ENCODE results near the gene ARHGEF19.
"Not testable (repeated sequence)": the region's sequence is repeated elsewhere in the genome, so short reads cannot be mapped to it uniquely, and the experiment has no call there.

Gene ARHGEF19

GRCh38 chr1:16212251-16212961, at the start of gene ARHGEF19:
Gene ARHGEF19 (minus strand): TSS chr1:16212652. CDS start chr1:16209054, 3,598 bp downstream.
- CTCF ChIA-PET = interaction anchor here (1.4 to 1.9 kb wide), 4 partner anchors 25 to 140 kb away, joined by 3 to 9 read pairs (median 4); partner anchors contain the start of gene FBXO42
- H3K4me3 Mint-ChIP-seq = no peak within 1 kb of the TSS
- H3K9me3 Mint-ChIP-seq = no peaks in the 10 kb centered on the region
- H3K36me3 Mint-ChIP-seq = no peaks in the 10 kb centered on the region
- H3K27ac Mint-ChIP-seq = no peak within 1 kb of the TSS
- no peak for DNase-seq
- H3K4me1 Mint-ChIP-seq = peaks cover 19% of the 10 kb centered on the region
- peaks cover 37% of the 10 kb centered on the region for H3K27me3 Mint-ChIP-seq

DNA sequence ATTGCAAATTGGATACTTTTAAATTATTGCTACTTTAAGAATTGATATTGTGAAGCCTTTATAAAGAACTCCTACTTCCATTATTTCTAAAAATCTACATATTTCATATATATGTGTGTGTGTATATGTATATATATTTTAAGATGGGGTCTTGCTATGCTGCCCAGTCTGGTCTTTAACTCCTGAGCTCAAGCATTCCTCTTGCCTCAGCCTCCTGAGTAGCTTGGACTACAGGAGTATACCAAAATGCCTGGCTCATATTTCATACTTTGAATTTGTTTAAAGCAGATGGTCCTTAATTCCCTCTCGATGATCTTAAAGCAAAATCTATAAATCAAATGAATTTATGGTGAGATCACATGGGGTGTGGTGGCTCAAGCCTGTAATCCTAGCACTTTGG, 49.6 kb upstream of the ARHGEF19 start:
- H3K27ac Mint-ChIP-seq = no peak overlapping the region
- no peaks in the 10 kb centered on the region for H3K9me3 Mint-ChIP-seq
- CTCF ChIA-PET = no interaction called here
- DNase-seq = no peak
- no peaks in the 10 kb centered on the region for H3K27me3 Mint-ChIP-seq
- H3K4me1 Mint-ChIP-seq = no peaks in the 10 kb centered on the region
- no peak overlapping the region for H3K4me3 Mint-ChIP-seq
- no peaks in the 10 kb centered on the region for H3K36me3 Mint-ChIP-seq

GRCh38 chr1:16260814-16261213, 48.4 kb upstream of the ARHGEF19 start:
- CTCF ChIA-PET = no interaction called here
- no peaks in the 10 kb centered on the region for H3K4me1 Mint-ChIP-seq
- no peak overlapping the region for H3K4me3 Mint-ChIP-seq
- no peak overlapping the region for H3K27ac Mint-ChIP-seq
- H3K27me3 Mint-ChIP-seq = no peaks in the 10 kb centered on the region
- no peak for DNase-seq
- no peaks in the 10 kb centered on the region for H3K9me3 Mint-ChIP-seq
- H3K36me3 Mint-ChIP-seq = peaks cover 2% of the 10 kb centered on the region

GRCh38 chr1:16258591-16259135, 46.2 kb upstream of the ARHGEF19 start:
- Mint-ChIP-seq H3K4me3 (no peak overlapping the region), H3K27me3 (no peaks in the 10 kb centered on the region), H3K27ac (no peak overlapping the region), H3K36me3 (peaks cover 13% of the 10 kb centered on the region), H3K4me1 (peaks cover 5% of the 10 kb centered on the region), H3K9me3 (no peaks in the 10 kb centered on the region)
- no peak for DNase-seq
- CTCF ChIA-PET = no interaction called here

- Mint-ChIP-seq H3K27me3 (no peaks in the 10 kb centered on the region), H3K27ac (no peak overlapping the region)
- CTCF ChIA-PET = no interaction called here
These were observed 45.5 kb upstream of the ARHGEF19 start for GRCh38 chr1:16257968-16258367.

GRCh38 chr1:16257556-16257955, 45.1 kb upstream of the ARHGEF19 start:
- CTCF ChIA-PET = not testable (repeated sequence)

More at GRCh38 chr1:16257968-16258367, 45.5 kb upstream of the ARHGEF19 start:
- H3K9me3 Mint-ChIP-seq = no peaks in the 10 kb centered on the region
- no peak overlapping the region for H3K4me3 Mint-ChIP-seq
- peaks cover 5% of the 10 kb centered on the region for H3K4me1 Mint-ChIP-seq
- H3K36me3 Mint-ChIP-seq = peaks cover 13% of the 10 kb centered on the region
- DNase-seq = no peak

GRCh38 chr1:16256478-16256877, 44.0 kb upstream of the ARHGEF19 start:
- no peak for DNase-seq
- H3K9me3 Mint-ChIP-seq = no peaks in the 10 kb centered on the region
- peaks cover 5% of the 10 kb centered on the region for H3K4me1 Mint-ChIP-seq
- CTCF ChIA-PET = no interaction called here
- H3K4me3 Mint-ChIP-seq = no peak overlapping the region
- H3K27me3 Mint-ChIP-seq = no peaks in the 10 kb centered on the region
- peaks cover 24% of the 10 kb centered on the region for H3K36me3 Mint-ChIP-seq
- no peak overlapping the region for H3K27ac Mint-ChIP-seq

More at GRCh38 chr1:16257556-16257955, 45.1 kb upstream of the ARHGEF19 start:
- not testable (repeated sequence) for H3K27me3 Mint-ChIP-seq, H3K4me1 Mint-ChIP-seq, H3K4me3 Mint-ChIP-seq, H3K27ac Mint-ChIP-seq, DNase-seq, H3K9me3 Mint-ChIP-seq
- peaks cover 16% of the 10 kb centered on the region for H3K36me3 Mint-ChIP-seq

GRCh38 chr1:16254263-16254928, 41.9 kb upstream of the ARHGEF19 start:
- no peak for DNase-seq
- no peaks in the 10 kb centered on the region for H3K9me3 Mint-ChIP-seq
- no peak overlapping the region for H3K27ac Mint-ChIP-seq
- H3K4me1 Mint-ChIP-seq = peaks cover 13% of the 10 kb centered on the region
- CTCF ChIA-PET = interaction anchor here (1.4 kb wide), 1 partner anchor 10 kb away, joined by 10 read pairs; no protein-coding TSS in a partner anchor
- no peak overlapping the region for H3K4me3 Mint-ChIP-seq
- peaks cover 33% of the 10 kb centered on the region for H3K36me3 Mint-ChIP-seq
- H3K27me3 Mint-ChIP-seq = no peaks in the 10 kb centered on the region

DNA sequence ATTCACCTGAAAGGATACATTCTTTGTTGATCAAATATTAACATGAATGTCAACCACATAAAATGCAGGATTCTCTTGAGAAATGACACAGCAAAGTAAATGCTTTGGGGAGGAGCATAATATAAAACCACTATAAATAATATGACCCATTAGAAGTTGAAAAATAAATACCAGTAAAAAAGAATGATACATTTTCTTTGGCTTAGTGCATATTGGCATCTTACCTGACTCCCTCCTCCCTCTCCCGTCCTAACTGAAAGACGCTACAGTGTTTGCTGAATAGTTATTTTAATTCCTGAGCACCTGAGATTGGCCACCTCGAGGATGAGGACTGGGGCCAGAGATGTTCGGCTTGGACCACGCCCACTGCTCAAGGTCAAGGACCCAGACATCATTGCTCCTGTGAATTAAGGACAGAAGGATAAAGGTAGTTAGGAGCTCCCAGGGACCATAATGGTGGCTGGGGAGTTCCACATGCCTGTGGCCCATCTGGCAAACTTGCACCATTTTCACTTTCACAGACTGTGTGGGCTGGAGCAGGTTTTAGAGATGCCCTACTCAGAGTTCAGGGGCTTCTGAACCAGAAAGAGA, 41.0 kb upstream of the ARHGEF19 start:
- Mint-ChIP-seq H3K9me3 (no peaks in the 10 kb centered on the region), H3K27me3 (no peaks in the 10 kb centered on the region), H3K36me3 (peaks cover 35% of the 10 kb centered on the region), H3K4me1 (peaks cover 23% of the 10 kb centered on the region), H3K27ac (no peak overlapping the region), H3K4me3 (no peak overlapping the region)
- CTCF ChIA-PET = interaction anchor here (1.4 kb wide), 1 partner anchor 9 kb away, joined by 10 read pairs; no protein-coding TSS in a partner anchor
- no peak for DNase-seq

GRCh38 chr1:16252912-16253311, 40.5 kb upstream of the ARHGEF19 start:
- DNase-seq = no peak
- no peak overlapping the region for H3K4me3 Mint-ChIP-seq
- peak overlapping the region; percentile 8 for H3K27ac Mint-ChIP-seq
- no peaks in the 10 kb centered on the region for H3K27me3 Mint-ChIP-seq
- CTCF ChIA-PET = no interaction called here
- H3K36me3 Mint-ChIP-seq = peaks cover 35% of the 10 kb centered on the region
- peaks cover 23% of the 10 kb centered on the region for H3K4me1 Mint-ChIP-seq
- no peaks in the 10 kb centered on the region for H3K9me3 Mint-ChIP-seq

- Mint-ChIP-seq H3K4me1 (peaks cover 23% of the 10 kb centered on the region), H3K4me3 (no peak overlapping the region), H3K27me3 (no peaks in the 10 kb centered on the region), H3K27ac (no peak overlapping the region), H3K36me3 (peaks cover 38% of the 10 kb centered on the region), H3K9me3 (no peaks in the 10 kb centered on the region)
- DNase-seq = no peak
- CTCF ChIA-PET = no interaction called here
These were observed 38.9 kb upstream of the ARHGEF19 start for GRCh38 chr1:16251381-16251780.

- no peak overlapping the region for H3K4me3 Mint-ChIP-seq
- peaks cover 23% of the 10 kb centered on the region for H3K4me1 Mint-ChIP-seq
- no peak overlapping the region for H3K27ac Mint-ChIP-seq
- DNase-seq = no peak
- peaks cover 35% of the 10 kb centered on the region for H3K36me3 Mint-ChIP-seq
- CTCF ChIA-PET = no interaction called here
- H3K9me3 Mint-ChIP-seq = no peaks in the 10 kb centered on the region
- H3K27me3 Mint-ChIP-seq = no peaks in the 10 kb centered on the region
These were observed 38.2 kb upstream of the ARHGEF19 start for GRCh38 chr1:16250524-16251251.

DNA sequence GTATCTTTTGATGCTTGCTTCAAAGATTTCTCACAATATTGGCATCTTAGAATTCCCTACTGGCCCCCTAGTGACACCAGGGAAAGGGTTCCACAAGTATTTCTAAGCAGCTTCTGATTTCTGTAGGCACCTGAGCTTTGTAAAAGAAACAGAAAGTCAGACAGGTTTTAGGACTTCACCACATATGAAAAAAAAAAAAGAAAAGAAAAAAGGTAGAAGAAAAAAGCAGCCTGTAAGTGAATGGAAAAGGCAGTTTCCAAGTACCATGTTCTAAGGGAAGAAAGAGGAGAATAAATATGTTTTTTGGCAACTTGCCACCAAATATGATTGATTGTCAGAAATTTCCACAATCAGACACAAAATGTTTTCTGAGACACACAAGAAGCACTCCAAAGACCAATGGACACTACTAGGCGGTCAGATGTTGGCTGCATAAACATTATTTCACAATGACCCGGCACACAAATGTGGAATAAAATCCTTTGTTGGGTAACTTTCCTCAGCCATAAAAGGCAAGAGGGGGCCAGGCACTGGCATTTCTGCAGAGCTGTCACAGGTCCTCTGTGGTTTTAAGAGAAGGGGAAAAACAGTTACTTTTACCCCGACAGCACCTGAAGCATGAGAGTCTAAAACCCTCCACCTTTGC, 37.3 kb upstream of the ARHGEF19 start:
- Mint-ChIP-seq H3K27me3 (no peaks in the 10 kb centered on the region), H3K4me3 (no peak overlapping the region), H3K9me3 (no peaks in the 10 kb centered on the region), H3K27ac (peak overlapping the region; percentile 58), H3K36me3 (peaks cover 28% of the 10 kb centered on the region), H3K4me1 (peaks cover 21% of the 10 kb centered on the region)
- DNase-seq = no peak
- CTCF ChIA-PET = interaction anchor here (1.9 kb wide), 1 partner anchor 170 kb away, joined by 10 read pairs; no protein-coding TSS in a partner anchor
